Neural crest cell (in vitro differentiated cells): Measurements from ENCODE around the gene HES7. TPM values are rescaled to one million over a fixed set of nuclear protein-coding genes. Genes with fewer than 3 reads are reported as not detected.

ENCODE experiments used
- DNase-seq: peaks from one replicate; pipeline ENCODE4 v3.0.0; 2021; ENCODE audit warnings: low read depth, mixed read lengths, low spot score
- H3K27ac Mint-ChIP-seq: one replicate; pipeline ENCODE4 v1.8.0; 2021; ENCODE audit warnings: mild to moderate bottlenecking, mixed read lengths; ENCODE audit not compliant: unreplicated experiment
- H3K27me3 Mint-ChIP-seq: 2 replicates; pipeline ENCODE4 v1.8.0; 2021; ENCODE audit warnings: low read depth, mild to moderate bottlenecking, mixed read lengths
- H3K36me3 Mint-ChIP-seq: 2 replicates; pipeline ENCODE4 v1.8.0; 2021; ENCODE audit warnings: low read depth, mild to moderate bottlenecking, mixed read lengths
- H3K4me1 Mint-ChIP-seq: 2 replicates; pipeline ENCODE4 v1.8.0; 2021; ENCODE audit warnings: mixed read lengths
- H3K4me3 Mint-ChIP-seq: one replicate; pipeline ENCODE4 v1.8.0; 2021; ENCODE audit warnings: mild to moderate bottlenecking, mixed read lengths
- H3K9me3 Mint-ChIP-seq: 2 replicates; pipeline ENCODE4 v1.8.0; 2021; ENCODE audit warnings: mixed read lengths
- total RNA-seq: library from RNA; stranded (reverse); gene quantifications from 2 replicates; pipeline ENCODE4 v1.2.1, GENCODE V29; 2021
- TF ChIP-seq, protein P1 (sequence below): fragments of 200-600 bp; sonication (generic); conservative IDR thresholded peaks from 2 replicates; pipeline ENCODE4 v1.5.0; 2021; ENCODE audit warnings: antibody characterized with exemption, mild to moderate bottlenecking

The HES7 gene
- total RNA-seq, 1 donor from 2014 or later, result 0.56 TPM

DNA sequence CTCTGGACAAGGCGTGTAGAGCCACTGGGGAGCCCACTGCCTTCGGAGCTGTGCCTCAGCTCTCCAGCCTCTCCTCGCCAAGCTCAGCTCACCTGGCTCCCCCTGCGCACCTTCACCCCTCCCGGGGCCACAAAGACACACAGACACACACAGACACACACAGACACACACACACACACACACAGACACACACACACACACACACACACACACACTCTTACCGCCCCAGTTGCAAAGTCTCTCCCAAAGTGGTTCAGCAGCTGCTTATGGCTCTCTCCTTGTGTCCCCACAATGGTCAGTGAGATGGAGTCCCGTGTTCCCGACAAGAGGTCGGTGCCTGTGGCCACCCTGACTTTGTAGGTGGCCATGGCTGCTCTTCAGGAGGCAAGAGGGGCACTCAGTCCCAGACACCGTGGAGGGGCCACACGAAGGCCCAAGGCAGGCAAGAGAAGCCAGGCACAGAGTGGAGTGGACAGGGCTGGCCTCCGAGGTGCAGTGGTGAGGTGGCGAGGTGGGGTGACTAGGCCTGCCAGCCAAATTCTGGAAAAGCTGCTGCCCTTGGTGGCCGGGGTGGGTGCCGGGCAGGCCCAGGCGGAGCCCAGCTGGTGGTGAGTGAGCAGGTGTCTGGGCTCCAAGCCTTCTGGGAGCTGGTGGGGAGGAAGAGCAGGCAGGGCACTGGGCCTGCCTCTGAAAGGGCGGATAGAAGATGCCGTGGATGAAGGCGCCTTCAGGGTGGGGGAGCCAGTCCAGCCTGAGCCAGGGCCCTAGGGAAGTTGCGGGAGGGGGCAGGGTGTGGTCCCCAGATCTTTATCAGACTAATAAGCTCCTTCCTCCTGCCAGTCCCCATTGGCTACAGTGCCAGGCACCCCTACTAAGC lies 36.6 kb downstream of the HES7 start, which contains the start of gene ALOX12B:
TSS of gene ALOX12B (minus strand) at position 642 of the 877 bp plus-strand sequence. CDS start at position 368, 274 bp downstream.
- no peak for DNase-seq
- Mint-ChIP-seq H3K9me3 (no peaks in the 10 kb centered on the region), H3K36me3 (no peaks in the 10 kb centered on the region), H3K4me1 (no peaks in the 10 kb centered on the region), H3K4me3 (no peak within 1 kb of the TSS), H3K27ac (no peak within 1 kb of the TSS), H3K27me3 (peaks cover 78% of the 10 kb centered on the region)
- TF ChIP-seq, protein P1, sequence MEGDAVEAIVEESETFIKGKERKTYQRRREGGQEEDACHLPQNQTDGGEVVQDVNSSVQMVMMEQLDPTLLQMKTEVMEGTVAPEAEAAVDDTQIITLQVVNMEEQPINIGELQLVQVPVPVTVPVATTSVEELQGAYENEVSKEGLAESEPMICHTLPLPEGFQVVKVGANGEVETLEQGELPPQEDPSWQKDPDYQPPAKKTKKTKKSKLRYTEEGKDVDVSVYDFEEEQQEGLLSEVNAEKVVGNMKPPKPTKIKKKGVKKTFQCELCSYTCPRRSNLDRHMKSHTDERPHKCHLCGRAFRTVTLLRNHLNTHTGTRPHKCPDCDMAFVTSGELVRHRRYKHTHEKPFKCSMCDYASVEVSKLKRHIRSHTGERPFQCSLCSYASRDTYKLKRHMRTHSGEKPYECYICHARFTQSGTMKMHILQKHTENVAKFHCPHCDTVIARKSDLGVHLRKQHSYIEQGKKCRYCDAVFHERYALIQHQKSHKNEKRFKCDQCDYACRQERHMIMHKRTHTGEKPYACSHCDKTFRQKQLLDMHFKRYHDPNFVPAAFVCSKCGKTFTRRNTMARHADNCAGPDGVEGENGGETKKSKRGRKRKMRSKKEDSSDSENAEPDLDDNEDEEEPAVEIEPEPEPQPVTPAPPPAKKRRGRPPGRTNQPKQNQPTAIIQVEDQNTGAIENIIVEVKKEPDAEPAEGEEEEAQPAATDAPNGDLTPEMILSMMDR, result no peak

DNA sequence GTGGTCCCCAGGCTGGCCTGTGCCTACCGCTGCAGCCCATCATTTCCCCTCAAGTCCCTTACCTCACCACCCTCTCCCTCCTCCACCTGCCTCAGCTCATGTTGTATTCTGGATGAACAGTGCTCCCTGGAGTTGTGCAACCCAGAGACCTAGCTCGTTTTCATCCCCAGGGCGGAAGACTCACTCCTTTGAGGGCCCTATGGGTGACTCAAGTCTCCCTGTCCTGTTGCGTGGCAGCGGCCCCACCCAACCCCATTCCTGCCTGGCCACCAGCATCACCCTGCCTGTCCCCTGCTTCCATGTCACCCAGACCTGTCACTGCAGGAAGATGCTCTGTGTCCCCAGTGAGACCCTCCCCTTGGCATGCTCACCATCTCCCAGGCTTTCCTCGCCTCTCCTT lies 39.7 kb downstream of the HES7 start:
- TF ChIP-seq, protein P1, result no peak

DNA sequence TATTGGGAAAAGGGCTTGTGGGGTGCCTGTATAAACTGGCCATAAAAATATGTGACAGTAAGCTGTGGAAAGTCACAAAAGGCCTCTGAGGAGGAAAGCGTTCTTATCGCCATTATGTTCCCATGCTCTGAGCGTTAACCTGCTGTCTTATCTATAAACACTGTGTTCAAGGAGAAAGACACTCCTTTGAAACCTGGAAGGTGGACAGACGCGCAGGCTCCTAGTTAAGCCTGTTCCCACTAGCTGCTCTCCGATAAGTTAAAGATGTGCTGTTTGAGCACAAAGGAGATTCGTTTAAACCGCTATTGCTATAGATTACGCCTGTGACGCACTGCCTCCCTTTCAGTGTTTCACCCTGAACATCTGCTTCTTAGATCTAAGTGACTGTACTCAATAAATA lies 41.6 kb downstream of the HES7 start:
- TF ChIP-seq, protein P1, result no peak
- Mint-ChIP-seq H3K9me3 (no peaks in the 10 kb centered on the region), H3K36me3 (no peaks in the 10 kb centered on the region), H3K27me3 (peaks cover 84% of the 10 kb centered on the region), H3K4me3 (no peak overlapping the region), H3K27ac (no peak overlapping the region), H3K4me1 (no peaks in the 10 kb centered on the region)
- DNase-seq, result no peak

More for the DNA sequence above, 39.7 kb downstream of the HES7 start:
- H3K9me3 Mint-ChIP-seq, result no peaks in the 10 kb centered on the region
- no peaks in the 10 kb centered on the region for H3K36me3 Mint-ChIP-seq
- no peak overlapping the region for H3K27ac Mint-ChIP-seq
- no peaks in the 10 kb centered on the region for H3K4me1 Mint-ChIP-seq
- no peak overlapping the region for H3K4me3 Mint-ChIP-seq
- DNase-seq, result no peak
- peaks cover 78% of the 10 kb centered on the region for H3K27me3 Mint-ChIP-seq

GRCh38 chr17:8081876-8082275 lies 42.0 kb downstream of the HES7 start:
- H3K4me1 Mint-ChIP-seq, result no peaks in the 10 kb centered on the region

GRCh38 chr17:8080799-8081219 lies 43.1 kb downstream of the HES7 start:
- peak overlapping the region; percentile 41 for H3K4me3 Mint-ChIP-seq
- H3K27me3 Mint-ChIP-seq, result peaks cover 91% of the 10 kb centered on the region
- no peak for DNase-seq
- no peaks in the 10 kb centered on the region for H3K4me1 Mint-ChIP-seq
- no peaks in the 10 kb centered on the region for H3K9me3 Mint-ChIP-seq
- TF ChIP-seq, protein P1, result no peak
- H3K27ac Mint-ChIP-seq, result no peak overlapping the region
- H3K36me3 Mint-ChIP-seq, result no peaks in the 10 kb centered on the region

More at GRCh38 chr17:8081876-8082275, 42.0 kb downstream of the HES7 start:
- TF ChIP-seq, protein P1, result no peak
- peaks cover 87% of the 10 kb centered on the region for H3K27me3 Mint-ChIP-seq
- no peaks in the 10 kb centered on the region for H3K36me3 Mint-ChIP-seq
- H3K9me3 Mint-ChIP-seq, result no peaks in the 10 kb centered on the region
- H3K4me3 Mint-ChIP-seq, result no peak overlapping the region
- no peak overlapping the region for H3K27ac Mint-ChIP-seq
- no peak for DNase-seq
